CD14-positive monocyte (primary cell): Measurements from ENCODE around the gene DNLZ. TPM values are rescaled to one million over a fixed set of nuclear protein-coding genes. Genes with fewer than 3 reads are reported as not detected.

Experiments
- DNase-seq, 3 donors: peaks; one replicate each; pipeline ENCODE4 v3.0.0-alpha.2; 2011 to 2022
- H2AFZ ChIP-seq: 2 replicates; pipeline ENCODE4 v1.6.0; 2012; ENCODE audit warnings: mild to moderate bottlenecking, low read depth, low read length, inconsistent platforms; ENCODE audit not compliant: insufficient read depth, poor library complexity, severe bottlenecking
- H3K27ac ChIP-seq, 2 donors: 1 replicate in 1 of 2; 2 replicates in 1 of 2; pipeline ENCODE4 v1.5.1; 2012 to 2013; ENCODE audit warnings: low read length in 2 of 2, control low read depth in 1 of 2, inconsistent platforms in 1 of 2, low read depth in 1 of 2, mild to moderate bottlenecking in 1 of 2
- H3K27me3 ChIP-seq, 2 donors: one replicate each; pipeline versions ENCODE4 v1.6.0 to v1.6.1; 2011 to 2013; ENCODE audit warnings: low read length in 2 of 2; ENCODE audit not compliant: control insufficient read depth in 2 of 2, insufficient read depth in 2 of 2
- H3K36me3 ChIP-seq, 2 donors: replicated peaks in 1 of 2; 1 replicate in 1 of 2; 2 replicates in 1 of 2; pipeline versions ENCODE4 v1.5.1 to v1.6.1; 2012 to 2013; ENCODE audit warnings: low read length in 2 of 2, control low read depth in 1 of 2, inconsistent platforms in 1 of 2, mild to moderate bottlenecking in 1 of 2; ENCODE audit not compliant: insufficient read depth in 2 of 2, control insufficient read depth in 1 of 2
- H3K4me1 ChIP-seq, 2 donors: 1 replicate in 1 of 2; 2 replicates in 1 of 2; pipeline versions ENCODE4 v1.5.1 to v1.6.1; 2012 to 2013; ENCODE audit warnings: low read length in 2 of 2, control low read depth in 1 of 2, inconsistent platforms in 1 of 2, mild to moderate bottlenecking in 1 of 2, moderate library complexity in 1 of 2; ENCODE audit not compliant: insufficient read depth in 2 of 2, control insufficient read depth in 1 of 2
- H3K4me2 ChIP-seq: replicated peaks from 2 replicates; pipeline ENCODE3; 2012; ENCODE audit warnings: low read length, moderate library complexity, mild to moderate bottlenecking; ENCODE audit not compliant: poor library complexity, severe bottlenecking; ENCODE audit errors: extremely low read depth
- H3K4me3 ChIP-seq, 3 experiments: fragments of 200-600 bp in 1 of 3; sonication (generic) in 1 of 3; replicated peaks in 1 of 3; 1 replicate in 2 of 3; 2 replicates in 1 of 3; pipeline ENCODE4 v1.5.1; 2011 to 2013; ENCODE audit warnings: low read length in 3 of 3, mild to moderate bottlenecking in 3 of 3, control low read depth in 2 of 3, low read depth in 2 of 3, inconsistent platforms in 1 of 3, moderate library complexity in 1 of 3
- H3K79me2 ChIP-seq: 2 replicates; pipeline ENCODE4 v1.6.0; 2012; ENCODE audit warnings: mild to moderate bottlenecking, control low read depth, inconsistent platforms, low read length, moderate library complexity; ENCODE audit not compliant: insufficient read depth
- H3K9ac ChIP-seq: 2 replicates; pipeline ENCODE4 v1.6.0; 2017; ENCODE audit warnings: low read length, mild to moderate bottlenecking; ENCODE audit not compliant: insufficient read depth, poor library complexity, severe bottlenecking
- H3K9me3 ChIP-seq, 2 donors: replicated peaks in 1 of 2; 1 replicate in 1 of 2; 2 replicates in 1 of 2; pipeline versions ENCODE4 v1.5.1 to v1.6.1; 2012 to 2013; ENCODE audit warnings: low read length in 2 of 2, control low read depth in 1 of 2; ENCODE audit not compliant: control insufficient read depth in 1 of 2, insufficient read depth in 1 of 2
- H4K20me1 ChIP-seq: 2 replicates; pipeline ENCODE4 v1.6.0; 2012; ENCODE audit warnings: mild to moderate bottlenecking, low read length, control low read depth, moderate library complexity; ENCODE audit not compliant: insufficient read depth
- H3K27ac Mint-ChIP-seq, 7 donors: one replicate each; pipeline ENCODE4 v1.8.0; 2020; ENCODE audit warnings: mild to moderate bottlenecking in 7 of 7, mixed read lengths in 7 of 7, moderate library complexity in 6 of 7, inconsistent platforms in 2 of 7
- H3K27me3 Mint-ChIP-seq, 3 donors: one replicate each; pipeline ENCODE4 v1.8.0; 2021 to 2022; ENCODE audit warnings: low read depth in 3 of 3, mild to moderate bottlenecking in 3 of 3, mixed read lengths in 3 of 3, moderate library complexity in 3 of 3, inconsistent platforms in 1 of 3
- H3K36me3 Mint-ChIP-seq, 2 donors: one replicate each; pipeline ENCODE4 v1.8.0; 2020; ENCODE audit warnings: mixed read lengths in 2 of 2, inconsistent platforms in 1 of 2, mild to moderate bottlenecking in 1 of 2
- H3K4me1 Mint-ChIP-seq: one replicate; pipeline ENCODE4 v1.8.0; 2020; ENCODE audit warnings: mild to moderate bottlenecking, mixed read lengths
- H3K4me3 Mint-ChIP-seq, 2 donors: one replicate each; pipeline ENCODE4 v1.8.0; 2020; ENCODE audit warnings: mild to moderate bottlenecking in 2 of 2, mixed read lengths in 2 of 2, moderate library complexity in 1 of 2
- H3K9me3 Mint-ChIP-seq, 7 donors: one replicate each; pipeline ENCODE4 v1.8.0; 2020 to 2022; ENCODE audit warnings: mixed read lengths in 7 of 7, mild to moderate bottlenecking in 6 of 7, moderate library complexity in 6 of 7, inconsistent platforms in 2 of 7
- CTCF ChIP-seq: fragments of 200-600 bp; IDR thresholded peaks from one replicate; pipeline ENCODE4 v1.8.0; 2022; ENCODE audit warnings: antibody characterized with exemption, mild to moderate bottlenecking
- WGBS: methylation state at CpG from one replicate; pipeline ENCODE4 v1.1.5; 2013; ENCODE audit warnings: missing lambda C conversion rate; ENCODE audit not compliant: insufficient coverage; 5-methylcytosine and 5-hydroxymethylcytosine counted together
- intact Hi-C, 2 donors: fragments of 100-400 bp; cut with micrococcal nuclease; formaldehyde crosslinking; loops; one replicate each; pipeline versions ENCODE4 v1.15.0 to v1.15.1; 2023
- polyA plus RNA-seq, 3 donors: library from polyadenylated mRNA; depleted of rRNA in 1 of 3; unstranded in 2 of 3; stranded (reverse) in 1 of 3; fragments of 300-500 nt in 2 of 3; fragments of >200 nt in 1 of 3; fragmentation: Illumina TruSeq in 2 of 3; gene quantifications; 1 replicate in 2 of 3; 2 replicates in 1 of 3; pipeline ENCODE4 v1.2.3, GENCODE V29; 2012 to 2021

DNLZ gene
- polyA plus RNA-seq, 3 donors, result 5.1 to 20.5 (median 10.5) TPM

GRCh38 chr9:136336881-136337280 is 26.7 kb downstream of the DNLZ start:
- Histone ChIP-seq H3K36me3 (no peaks in the 10 kb centered on the region), H3K9me3 (no peaks in the 10 kb centered on the region), H3K9ac (no peak overlapping the region), H3K27ac (no peak overlapping the region), H3K4me2 (no peak overlapping the region), H2AFZ (no peak overlapping the region), H3K4me3 (no peak overlapping the region), H4K20me1 (no peaks in the 10 kb centered on the region), H3K27me3 (no peaks in the 10 kb centered on the region), H3K4me1 (no peaks in the 10 kb centered on the region), H3K79me2 (no peaks in the 10 kb centered on the region)
- no peaks in the 10 kb centered on the region for H3K27me3 Mint-ChIP-seq
- WGBS, result 94% methylated on average over 21 of the region's 23 CpGs
- H3K9me3 Mint-ChIP-seq, result no peaks in the 10 kb centered on the region
- H3K4me1 Mint-ChIP-seq, result peaks cover 2% of the 10 kb centered on the region
- peak overlapping the region in 1 of 7 donors; percentile 57 for H3K27ac Mint-ChIP-seq
- H3K4me3 Mint-ChIP-seq, result no peak overlapping the region
- intact Hi-C loops, result no loop called here
- no peak for TF ChIP-seq CTCF
- H3K36me3 Mint-ChIP-seq, result no peaks in the 10 kb centered on the region
- no peak for DNase-seq

GRCh38 chr9:136336156-136336870 is 27.2 kb downstream of the DNLZ start:
- no peaks in the 10 kb centered on the region for H3K9me3 Mint-ChIP-seq
- no peaks in the 10 kb centered on the region for H3K27me3 Mint-ChIP-seq
- Histone ChIP-seq H3K9me3 (no peaks in the 10 kb centered on the region), H3K4me2 (no peak overlapping the region), H3K9ac (no peak overlapping the region), H3K4me3 (no peak overlapping the region), H3K27me3 (no peaks in the 10 kb centered on the region), H3K27ac (no peak overlapping the region), H4K20me1 (no peaks in the 10 kb centered on the region), H3K36me3 (no peaks in the 10 kb centered on the region), H3K4me1 (no peaks in the 10 kb centered on the region), H2AFZ (no peak overlapping the region), H3K79me2 (no peaks in the 10 kb centered on the region)
- no peak overlapping the region for H3K4me3 Mint-ChIP-seq
- no peaks in the 10 kb centered on the region for H3K36me3 Mint-ChIP-seq
- H3K4me1 Mint-ChIP-seq, result no peaks in the 10 kb centered on the region
- WGBS, result 95% methylated on average over 23 of the region's 30 CpGs
- intact Hi-C loops, result no loop called here
- DNase-seq, result no peak
- H3K27ac Mint-ChIP-seq, result peak overlapping the region in 1 of 7 donors; percentile 57
- no peak for TF ChIP-seq CTCF
